GM20000 (cell line): ENCODE results near the gene MRS2.
A peak's percentile ranks its signal among the peaks of the same experiment; 100 is the strongest.
"Not testable (repeated sequence)": the region's sequence is repeated elsewhere in the genome, so short reads cannot be mapped to it uniquely, and the experiment has no call there.

Experiments used
- DNase-seq: peaks from one replicate; pipeline ENCODE4 v3.0.0; 2012; ENCODE audit warnings: low spot score
- TF ChIP-seq, protein P1 (sequence below): IDR thresholded peaks from 2 replicates; pipeline ENCODE4 v1.5.1; 2012; ENCODE audit warnings: mild to moderate bottlenecking, control low read depth; ENCODE audit errors: extremely low read depth, missing control alignments

Gene MRS2

DNA sequence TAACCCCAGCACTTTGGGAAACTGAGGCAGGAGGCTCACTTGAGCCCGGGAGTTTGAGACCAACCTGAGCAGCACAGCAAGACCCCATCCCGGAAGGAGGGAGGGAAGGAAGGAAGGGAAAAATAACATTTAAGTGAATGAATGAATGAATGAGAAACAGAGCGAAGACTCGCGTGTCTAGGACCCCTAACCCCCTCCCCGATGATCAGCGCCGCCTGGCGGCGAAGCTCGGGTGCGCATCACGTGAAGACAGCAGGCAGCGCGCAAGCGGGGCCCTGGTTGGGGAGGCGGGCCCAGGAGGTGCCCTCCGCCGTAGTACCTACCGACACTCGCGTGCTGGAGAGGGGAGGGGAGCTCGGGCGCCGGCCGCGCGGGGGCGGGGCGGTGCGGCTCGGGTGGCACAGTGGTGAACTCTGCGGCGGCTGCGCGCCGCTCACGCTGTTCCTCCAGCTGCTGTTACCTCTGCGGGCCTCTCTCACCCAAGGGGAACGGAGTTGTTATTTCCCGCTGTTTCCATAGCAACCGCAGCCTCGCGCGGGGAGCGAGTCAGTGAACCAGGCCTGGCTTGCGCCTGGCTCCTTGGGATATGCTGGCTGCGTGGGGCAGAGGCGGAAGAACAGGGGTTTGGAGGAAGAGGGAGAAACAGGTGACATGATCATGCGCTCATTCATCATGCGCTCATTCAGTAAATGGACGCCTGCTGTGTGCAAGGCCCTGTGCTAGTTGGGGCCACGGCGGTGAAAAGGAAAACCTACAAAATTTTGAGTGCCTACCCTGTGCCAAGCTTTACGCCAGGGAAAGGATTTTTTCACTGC, 42.9 kb upstream of the MRS2 start:
- TF ChIP-seq, protein P1, sequence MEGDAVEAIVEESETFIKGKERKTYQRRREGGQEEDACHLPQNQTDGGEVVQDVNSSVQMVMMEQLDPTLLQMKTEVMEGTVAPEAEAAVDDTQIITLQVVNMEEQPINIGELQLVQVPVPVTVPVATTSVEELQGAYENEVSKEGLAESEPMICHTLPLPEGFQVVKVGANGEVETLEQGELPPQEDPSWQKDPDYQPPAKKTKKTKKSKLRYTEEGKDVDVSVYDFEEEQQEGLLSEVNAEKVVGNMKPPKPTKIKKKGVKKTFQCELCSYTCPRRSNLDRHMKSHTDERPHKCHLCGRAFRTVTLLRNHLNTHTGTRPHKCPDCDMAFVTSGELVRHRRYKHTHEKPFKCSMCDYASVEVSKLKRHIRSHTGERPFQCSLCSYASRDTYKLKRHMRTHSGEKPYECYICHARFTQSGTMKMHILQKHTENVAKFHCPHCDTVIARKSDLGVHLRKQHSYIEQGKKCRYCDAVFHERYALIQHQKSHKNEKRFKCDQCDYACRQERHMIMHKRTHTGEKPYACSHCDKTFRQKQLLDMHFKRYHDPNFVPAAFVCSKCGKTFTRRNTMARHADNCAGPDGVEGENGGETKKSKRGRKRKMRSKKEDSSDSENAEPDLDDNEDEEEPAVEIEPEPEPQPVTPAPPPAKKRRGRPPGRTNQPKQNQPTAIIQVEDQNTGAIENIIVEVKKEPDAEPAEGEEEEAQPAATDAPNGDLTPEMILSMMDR: peak; percentile 78
- peak; percentile 79 for DNase-seq

DNA sequence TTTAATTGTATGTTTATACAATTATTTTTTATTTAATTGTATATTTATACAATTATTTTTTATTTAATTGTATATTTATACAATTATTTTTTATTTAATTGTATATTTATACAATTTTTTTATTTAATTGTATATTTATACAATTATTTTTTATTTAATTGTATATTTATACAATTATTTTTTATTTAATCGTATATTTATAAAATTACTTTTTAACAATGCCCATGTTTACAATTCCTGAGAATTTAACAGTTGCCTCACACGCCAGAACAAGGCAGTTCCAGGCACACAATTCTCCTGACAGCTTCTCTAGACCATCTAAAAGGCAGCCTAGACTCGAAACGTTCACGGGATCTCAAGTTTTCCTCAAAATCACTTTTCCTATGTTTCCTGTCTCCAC, 40.4 kb upstream of the MRS2 start:
- DNase-seq: not testable (repeated sequence)

DNA sequence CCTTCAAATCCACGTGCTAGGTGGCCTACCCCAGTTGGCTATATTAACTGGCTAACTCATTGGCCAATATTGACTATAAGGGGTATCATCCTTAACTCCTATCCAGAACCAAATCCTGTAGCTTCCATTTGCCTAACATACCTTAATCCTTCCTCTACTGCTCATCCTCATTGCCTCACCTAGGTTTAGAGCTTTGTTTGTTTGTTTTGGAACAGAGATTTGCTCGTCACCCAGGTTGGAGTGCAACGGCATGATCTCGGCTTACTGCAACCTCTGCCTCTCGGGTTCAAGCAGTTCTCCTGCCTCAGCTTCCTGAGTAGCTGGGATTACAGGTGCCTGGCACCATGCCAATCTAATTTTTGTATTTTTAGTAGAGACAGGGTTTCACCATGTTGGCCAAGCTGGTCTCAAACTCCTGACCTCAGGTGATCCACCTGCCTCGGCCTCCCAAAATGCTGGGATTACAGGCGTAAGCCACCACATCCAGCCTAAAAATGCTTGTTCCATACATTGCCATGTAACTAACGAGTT, 37.6 kb upstream of the MRS2 start:
- not testable (repeated sequence) for DNase-seq

DNA sequence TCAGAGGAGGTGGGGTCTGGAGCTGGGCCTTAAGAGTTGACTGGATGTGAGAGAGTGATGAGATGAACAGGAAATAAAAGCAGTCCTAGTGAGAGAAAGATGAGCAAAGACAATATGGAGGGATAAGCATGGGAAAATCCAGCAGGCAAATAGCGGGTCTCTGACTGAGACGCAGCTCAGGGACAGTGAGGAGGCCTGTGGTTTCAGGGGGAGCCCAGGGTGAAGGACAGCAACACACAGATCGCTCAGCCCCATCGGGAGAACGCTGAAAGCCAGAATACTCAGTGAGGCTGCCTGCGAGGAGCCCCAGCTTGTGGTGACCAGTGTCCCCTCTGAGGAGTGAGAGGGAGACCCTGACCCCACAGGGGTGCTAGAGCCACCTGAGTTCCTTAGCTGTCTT, 28.1 kb upstream of the MRS2 start:
- TF ChIP-seq, protein P1: no peak
- no peak for DNase-seq

DNA sequence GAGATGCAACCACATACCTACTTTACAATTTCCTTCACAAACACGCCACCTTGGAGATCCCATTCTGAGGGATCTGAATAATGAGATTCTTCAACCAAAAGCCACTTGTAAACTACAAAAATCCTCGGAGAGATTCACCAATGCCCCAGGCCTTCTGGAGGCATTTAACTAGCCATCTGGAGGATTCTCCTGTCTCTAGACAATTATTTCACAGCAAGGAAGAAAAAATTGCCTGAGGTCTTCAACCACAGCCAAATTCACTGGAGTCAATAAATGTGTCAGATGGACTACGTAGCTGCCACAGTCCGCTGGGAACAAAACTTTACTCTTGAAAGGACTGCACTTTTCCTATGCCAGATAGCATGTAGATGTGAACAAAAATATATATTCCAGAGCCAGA, 25.9 kb upstream of the MRS2 start:
- no peak for DNase-seq
- TF ChIP-seq, protein P1: no peak

DNA sequence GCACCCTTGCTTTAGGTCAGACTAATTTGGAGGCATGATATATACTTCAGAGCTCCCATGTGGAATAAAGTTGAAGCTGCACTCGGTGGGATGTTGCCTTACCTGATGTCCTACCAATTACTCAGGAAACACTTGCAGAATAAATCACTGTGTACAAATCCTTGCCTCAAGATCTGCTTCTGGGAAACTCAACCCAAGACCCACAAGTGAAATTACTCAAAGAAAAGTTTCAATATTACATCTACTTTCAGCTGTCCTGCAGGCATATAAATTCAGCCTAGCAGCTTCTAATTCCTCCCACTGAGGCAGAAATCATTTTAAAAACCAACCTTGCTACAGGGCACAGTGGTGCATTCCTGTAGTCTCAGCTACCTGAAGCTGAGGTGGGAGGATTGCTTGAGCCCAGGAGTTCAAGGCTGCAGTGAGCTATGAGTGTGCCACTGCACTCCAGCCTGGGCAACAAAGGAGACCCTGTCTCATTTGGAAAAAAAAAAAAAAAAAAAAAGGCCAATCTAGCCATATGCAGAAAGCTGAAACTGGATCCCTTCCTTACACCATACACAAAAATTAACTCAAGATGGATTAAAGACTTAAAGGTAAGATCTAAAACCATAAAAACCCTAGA, 24.2 kb upstream of the MRS2 start:
- TF ChIP-seq, protein P1: no peak
- no peak for DNase-seq

DNA sequence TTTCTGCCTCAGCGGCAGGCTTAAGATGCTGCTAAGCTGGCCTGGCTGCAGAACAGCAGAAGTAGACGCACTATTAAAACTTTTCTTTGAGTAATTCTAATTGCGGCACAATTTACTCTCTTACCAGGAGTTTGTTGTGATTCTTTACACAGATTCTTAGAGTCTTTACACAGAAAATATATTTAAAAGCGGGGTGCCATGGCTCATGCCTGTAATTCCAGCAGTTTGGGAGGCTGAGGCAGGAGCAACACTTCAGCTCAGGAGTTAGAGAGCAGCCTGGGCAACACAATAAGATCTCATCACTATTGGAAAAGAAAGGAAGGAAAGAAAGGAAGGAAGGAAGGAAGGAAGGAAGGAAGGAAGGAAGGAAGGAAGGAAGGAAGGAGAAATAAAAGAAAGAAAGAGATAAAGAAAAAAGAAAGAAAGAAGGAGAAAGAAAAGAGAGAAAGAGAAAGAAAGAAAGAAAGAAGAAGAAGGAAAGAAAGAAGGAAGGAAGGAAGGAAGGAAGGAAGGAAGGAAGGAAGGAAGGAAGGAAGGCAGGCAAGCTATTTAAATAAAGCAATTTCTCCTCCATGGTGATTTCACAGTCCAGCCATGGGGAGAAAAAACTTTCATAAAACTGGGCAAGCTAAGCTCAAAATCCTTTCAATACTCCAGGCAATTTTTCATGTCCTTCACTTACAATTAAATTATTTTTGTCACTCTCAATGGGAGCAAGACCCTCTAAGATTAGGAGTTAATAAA, 21.1 kb upstream of the MRS2 start:
- TF ChIP-seq, protein P1: no peak
- no peak for DNase-seq

DNA sequence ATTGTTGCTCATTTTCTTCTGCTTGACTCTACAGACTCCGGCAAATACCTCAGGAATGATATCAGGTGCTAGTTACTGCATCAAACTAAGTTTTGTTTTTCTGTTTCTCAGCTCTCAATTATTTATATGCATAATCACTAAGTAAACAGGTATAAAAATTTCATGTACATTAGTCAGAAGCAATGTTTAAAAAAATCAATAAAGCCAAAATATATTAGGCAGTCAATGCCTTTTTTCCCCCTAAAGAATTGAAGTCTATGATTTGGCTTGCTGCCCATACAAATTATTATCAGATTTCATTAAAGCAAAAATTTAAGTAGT, 20.6 kb upstream of the MRS2 start:
- TF ChIP-seq, protein P1: no peak
- no peak for DNase-seq

DNA sequence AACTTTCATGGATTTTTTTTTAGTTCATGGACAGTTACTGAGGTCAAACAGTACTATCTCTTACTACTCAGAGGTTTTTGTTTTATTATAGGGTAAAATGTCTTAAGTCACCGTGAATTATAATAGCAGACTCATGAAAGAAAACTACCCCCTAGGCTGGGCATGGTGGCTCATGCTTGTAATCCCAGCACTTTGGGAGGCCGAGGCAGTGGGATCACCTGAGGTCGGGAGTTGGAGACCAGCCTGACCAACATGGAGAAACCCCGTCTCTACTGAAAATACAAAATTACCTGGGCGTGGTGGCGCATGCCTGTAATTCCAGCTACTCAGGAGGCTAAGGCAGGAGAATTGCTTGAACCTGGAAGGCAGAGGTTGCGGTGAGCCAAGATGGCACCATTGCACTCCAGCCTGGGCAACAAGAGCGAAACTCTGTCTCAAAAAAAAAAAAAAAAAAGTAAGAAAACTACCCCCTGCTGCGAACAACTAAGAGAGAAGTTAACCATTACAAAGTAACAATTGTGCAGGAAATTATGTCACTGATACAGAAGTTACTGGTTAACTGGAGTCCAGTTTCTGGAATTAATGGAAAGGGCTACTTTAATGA, 19.7 kb upstream of the MRS2 start:
- DNase-seq: not testable (repeated sequence)

DNA sequence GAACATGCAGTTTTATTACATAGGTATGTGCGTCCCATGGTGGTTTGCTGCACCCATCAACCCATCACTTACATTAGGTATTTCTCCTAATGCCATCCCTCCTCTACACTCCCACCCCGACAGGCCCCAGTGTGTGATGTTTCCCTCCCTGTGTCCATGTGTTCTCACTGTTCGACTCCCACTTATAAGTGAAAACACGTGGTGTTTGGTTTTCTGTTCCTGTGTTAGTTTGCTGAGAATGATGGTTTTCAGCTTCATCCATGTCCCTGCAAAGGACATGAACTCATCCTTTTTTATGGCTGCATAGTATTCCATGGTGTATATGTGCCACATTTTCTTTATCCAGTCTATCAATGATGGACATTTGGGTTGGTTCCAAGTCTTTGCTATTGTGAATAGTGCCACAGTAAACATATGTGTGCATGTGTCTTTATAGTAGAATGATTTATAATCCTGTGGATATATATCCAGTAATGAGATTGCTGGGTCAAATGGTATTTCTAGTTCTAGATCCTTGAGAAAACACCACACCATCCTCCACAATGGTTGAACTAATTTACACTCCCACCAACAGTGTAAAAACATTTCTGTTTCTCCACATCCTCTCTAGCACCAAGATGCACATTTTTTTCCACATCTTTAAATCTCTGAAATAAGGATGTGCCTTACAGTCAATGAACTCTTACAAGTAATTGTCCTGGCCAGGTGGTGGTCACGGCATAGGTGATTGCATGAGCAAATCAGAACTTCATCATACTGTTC, 18.2 kb upstream of the MRS2 start:
- DNase-seq: not testable (repeated sequence)
